Lower leg skin (tissue), 3 donors: ENCODE measurements around the gene JUNB.

Source experiments
- POLR2A ChIP-seq, 2 donors: fragments of 450-650 bp; IDR thresholded peaks; one replicate each; pipeline ENCODE4 v1.6.1; 2016 to 2017; ENCODE audit warnings: antibody characterized with exemption in 2 of 2, mild to moderate bottlenecking in 1 of 2, moderate library complexity in 1 of 2
- TF ChIP-seq, protein P1 (sequence below), 3 donors: fragments of 450-650 bp; IDR thresholded peaks; one replicate each; pipeline ENCODE4 v1.5.1; 2016; ENCODE audit warnings: antibody characterized with exemption in 3 of 3, mild to moderate bottlenecking in 3 of 3, moderate library complexity in 2 of 3

DNA sequence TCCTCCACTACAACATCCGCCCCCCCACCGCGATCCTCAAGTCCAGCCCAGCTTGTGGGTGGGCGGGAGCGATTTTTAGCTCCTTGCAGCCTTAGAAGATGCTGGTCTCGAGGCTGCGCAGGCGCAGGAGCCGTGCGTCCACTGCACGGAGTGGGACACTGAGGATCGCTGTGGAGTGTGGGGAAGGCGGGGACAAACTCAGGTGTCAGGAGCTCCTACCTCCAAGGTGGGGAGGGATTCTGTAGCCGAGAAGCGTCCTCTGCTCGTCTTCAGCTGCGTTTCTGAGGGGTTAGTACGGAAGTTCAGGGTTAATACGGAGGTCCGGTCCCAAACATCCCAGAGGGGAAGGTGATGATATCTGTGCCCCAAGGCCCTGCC is 43.3 kb downstream of the JUNB start, which contains the start of gene RTBDN:
- TF ChIP-seq, protein P1, sequence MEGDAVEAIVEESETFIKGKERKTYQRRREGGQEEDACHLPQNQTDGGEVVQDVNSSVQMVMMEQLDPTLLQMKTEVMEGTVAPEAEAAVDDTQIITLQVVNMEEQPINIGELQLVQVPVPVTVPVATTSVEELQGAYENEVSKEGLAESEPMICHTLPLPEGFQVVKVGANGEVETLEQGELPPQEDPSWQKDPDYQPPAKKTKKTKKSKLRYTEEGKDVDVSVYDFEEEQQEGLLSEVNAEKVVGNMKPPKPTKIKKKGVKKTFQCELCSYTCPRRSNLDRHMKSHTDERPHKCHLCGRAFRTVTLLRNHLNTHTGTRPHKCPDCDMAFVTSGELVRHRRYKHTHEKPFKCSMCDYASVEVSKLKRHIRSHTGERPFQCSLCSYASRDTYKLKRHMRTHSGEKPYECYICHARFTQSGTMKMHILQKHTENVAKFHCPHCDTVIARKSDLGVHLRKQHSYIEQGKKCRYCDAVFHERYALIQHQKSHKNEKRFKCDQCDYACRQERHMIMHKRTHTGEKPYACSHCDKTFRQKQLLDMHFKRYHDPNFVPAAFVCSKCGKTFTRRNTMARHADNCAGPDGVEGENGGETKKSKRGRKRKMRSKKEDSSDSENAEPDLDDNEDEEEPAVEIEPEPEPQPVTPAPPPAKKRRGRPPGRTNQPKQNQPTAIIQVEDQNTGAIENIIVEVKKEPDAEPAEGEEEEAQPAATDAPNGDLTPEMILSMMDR (IDR thresholded peaks at IDR 0.05), result no peak
- no peak for TF ChIP-seq POLR2A (IDR thresholded peaks at IDR 0.05)
